ENCODE measurements around the gene GPR4. TPM values are rescaled to one million over a fixed set of nuclear protein-coding genes. Genes with fewer than 3 reads are reported as not detected.
A peak's percentile ranks its signal among the peaks of the same experiment; 100 is the strongest.

Gene GPR4
- total RNA-seq, 1 donor from 2014 or later = 5.1 TPM

GRCh38 chr19:45542234-45542668 lies 59.8 kb downstream of the GPR4 start:
- Histone ChIP-seq H3K9me3 (replicated peaks) (no peaks in the 10 kb centered on the region), H3K36me3 (no peaks in the 10 kb centered on the region), H3K4me3 (no peak overlapping the region), H3K27me3 (ENCODE audit: low read depth) (no peaks in the 10 kb centered on the region), H3K27ac (replicated peaks) (no peak overlapping the region), H3K4me1 (no peaks in the 10 kb centered on the region)
- no peak for DNase-seq
- intact Hi-C loops (cut with micrococcal nuclease) = no loop called here
- no peak for TF ChIP-seq CTCF (IDR thresholded peaks at IDR 0.05; ENCODE audit: borderline replicate concordance)

Small RNA genes within 50 kb of the gene (microRNA-seq; reads per million reads assigned to microRNA genes)
- 54.3 reads per million, percentile 49 among the genes with 10 or more reads in this experiment for gene MIR330

Other genes with a start within 250 kb of the GPR4 start
- gene ERCC2, start 231.6 kb downstream of the GPR4 start, total RNA-seq = 11.4 TPM
- 207 TPM for gene PPP1R13L, start 197.1 kb downstream of the GPR4 start, total RNA-seq
- gene POLR1G, start 195.6 kb downstream of the GPR4 start, total RNA-seq = 5.2 TPM
- gene ERCC1, start 178.3 kb downstream of the GPR4 start, total RNA-seq = 108 TPM
- 0.33 TPM for gene FOSB, start 134.2 kb downstream of the GPR4 start, total RNA-seq
- gene RTN2, start 105.2 kb downstream of the GPR4 start, total RNA-seq = 19.1 TPM
- gene PPM1N, start 103.8 kb downstream of the GPR4 start, total RNA-seq = 0.19 TPM
- gene VASP, start 94.7 kb downstream of the GPR4 start, total RNA-seq = 32.8 TPM
- gene OPA3, start 17.4 kb downstream of the GPR4 start, total RNA-seq = 25.3 TPM
- gene EML2, start 37.2 kb upstream of the GPR4 start, total RNA-seq = 48.4 TPM
- gene GIPR, start 66.0 kb upstream of the GPR4 start, total RNA-seq = 4.7 TPM
- gene SNRPD2, start 89.7 kb upstream of the GPR4 start, total RNA-seq = 249 TPM
- 2.2 TPM for gene QPCTL, start 90.5 kb upstream of the GPR4 start, total RNA-seq
- gene FBXO46, start 128.7 kb upstream of the GPR4 start, total RNA-seq = 9.4 TPM
- not detected for gene MEIOSIN, start 131.2 kb upstream of the GPR4 start, total RNA-seq
- 21.8 TPM for gene SIX5, start 167.0 kb upstream of the GPR4 start, total RNA-seq
- gene DMPK, start 180.3 kb upstream of the GPR4 start, total RNA-seq = 284 TPM
- 69.2 TPM for gene DMWD, start 190.6 kb upstream of the GPR4 start, total RNA-seq
- not detected for gene RSPH6A, start 213.1 kb upstream of the GPR4 start, total RNA-seq